ENCODE data around the gene TMEM256.
"Not testable (repeated sequence)": the region's sequence is repeated elsewhere in the genome, so short reads cannot be mapped to it uniquely, and the experiment has no call there.

Gene TMEM256

DNA sequence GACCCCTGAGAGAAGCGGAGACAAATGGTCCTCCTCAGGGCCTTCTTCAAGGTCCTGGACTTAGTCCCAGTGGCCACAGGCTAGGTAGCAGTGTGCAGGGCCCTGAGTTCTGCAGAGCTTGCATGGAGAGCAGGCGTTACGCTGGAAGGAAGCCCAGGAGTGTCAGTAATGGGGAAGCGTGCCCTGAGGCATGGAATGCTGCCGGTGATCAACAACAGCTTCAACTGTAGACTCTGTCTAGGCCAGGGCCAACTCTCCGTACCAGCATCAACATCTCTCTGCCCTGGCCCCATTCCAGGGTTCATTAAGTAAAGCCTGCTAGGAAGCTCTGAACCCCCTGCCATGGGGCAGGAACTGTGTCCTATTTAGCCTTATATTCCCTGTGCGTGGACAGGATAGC is 23.6 kb downstream of the TMEM256 start:
- in situ Hi-C loops (cut with MboI; ENCODE audit: low sequenced_read_pairs, unreplicated experiment) = no loop called here
- DNase-seq (ENCODE audit: low spot score) = no peak
- TF ChIP-seq, protein P1, sequence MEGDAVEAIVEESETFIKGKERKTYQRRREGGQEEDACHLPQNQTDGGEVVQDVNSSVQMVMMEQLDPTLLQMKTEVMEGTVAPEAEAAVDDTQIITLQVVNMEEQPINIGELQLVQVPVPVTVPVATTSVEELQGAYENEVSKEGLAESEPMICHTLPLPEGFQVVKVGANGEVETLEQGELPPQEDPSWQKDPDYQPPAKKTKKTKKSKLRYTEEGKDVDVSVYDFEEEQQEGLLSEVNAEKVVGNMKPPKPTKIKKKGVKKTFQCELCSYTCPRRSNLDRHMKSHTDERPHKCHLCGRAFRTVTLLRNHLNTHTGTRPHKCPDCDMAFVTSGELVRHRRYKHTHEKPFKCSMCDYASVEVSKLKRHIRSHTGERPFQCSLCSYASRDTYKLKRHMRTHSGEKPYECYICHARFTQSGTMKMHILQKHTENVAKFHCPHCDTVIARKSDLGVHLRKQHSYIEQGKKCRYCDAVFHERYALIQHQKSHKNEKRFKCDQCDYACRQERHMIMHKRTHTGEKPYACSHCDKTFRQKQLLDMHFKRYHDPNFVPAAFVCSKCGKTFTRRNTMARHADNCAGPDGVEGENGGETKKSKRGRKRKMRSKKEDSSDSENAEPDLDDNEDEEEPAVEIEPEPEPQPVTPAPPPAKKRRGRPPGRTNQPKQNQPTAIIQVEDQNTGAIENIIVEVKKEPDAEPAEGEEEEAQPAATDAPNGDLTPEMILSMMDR (IDR thresholded peaks at IDR 0.05; ENCODE audit: borderline replicate concordance, control extremely low read depth, extremely low read depth, insufficient read depth, missing control alignments) = no peak

DNA sequence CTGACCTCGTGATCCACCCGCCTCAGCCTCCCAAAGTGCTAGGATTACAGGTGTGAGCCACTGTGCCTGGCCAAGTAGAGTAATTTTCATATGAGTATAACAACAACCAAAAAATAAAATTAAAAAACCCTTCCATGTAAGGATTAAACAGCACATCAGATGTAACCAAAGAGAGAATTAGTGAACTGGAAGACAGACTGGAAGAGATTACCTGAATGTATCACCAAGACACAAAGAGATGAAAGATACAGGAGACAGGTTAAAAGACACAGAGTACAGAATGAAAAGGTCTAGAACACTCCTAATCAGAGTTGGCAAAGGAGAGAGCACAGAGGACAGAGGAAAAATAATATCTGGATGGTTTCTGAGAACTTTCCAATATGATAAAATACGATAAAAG is 24.8 kb downstream of the TMEM256 start:
- TF ChIP-seq, protein P1 (IDR thresholded peaks at IDR 0.05; ENCODE audit: borderline replicate concordance, control extremely low read depth, extremely low read depth, insufficient read depth, missing control alignments) = no peak
- no peak for DNase-seq (ENCODE audit: low spot score)
- in situ Hi-C loops (cut with MboI; ENCODE audit: low sequenced_read_pairs, unreplicated experiment) = no loop called here

DNA sequence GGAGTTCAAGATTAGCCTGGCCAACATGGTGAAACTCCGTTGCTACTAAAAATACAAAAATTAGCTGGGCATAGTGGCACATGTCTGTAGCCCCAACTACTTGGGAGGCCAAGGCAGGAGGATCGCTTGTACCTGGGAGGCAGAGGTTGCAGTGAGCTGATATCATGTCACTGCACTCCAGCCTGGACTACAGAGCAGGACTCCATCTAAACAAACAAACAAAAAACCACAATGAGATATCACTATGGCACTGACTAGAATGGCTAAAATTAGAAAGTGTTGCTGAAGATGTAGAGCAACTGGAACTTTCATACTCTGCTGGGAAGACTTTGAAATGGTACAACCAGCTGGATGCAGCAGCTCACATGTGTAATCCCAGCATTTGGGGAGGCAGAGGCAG is 29.5 kb downstream of the TMEM256 start:
- no peak for DNase-seq (ENCODE audit: low spot score)
- in situ Hi-C loops (cut with MboI; ENCODE audit: low sequenced_read_pairs, unreplicated experiment) = no loop called here
- TF ChIP-seq, protein P1 (IDR thresholded peaks at IDR 0.05; ENCODE audit: borderline replicate concordance, control extremely low read depth, extremely low read depth, insufficient read depth, missing control alignments) = no peak

DNA sequence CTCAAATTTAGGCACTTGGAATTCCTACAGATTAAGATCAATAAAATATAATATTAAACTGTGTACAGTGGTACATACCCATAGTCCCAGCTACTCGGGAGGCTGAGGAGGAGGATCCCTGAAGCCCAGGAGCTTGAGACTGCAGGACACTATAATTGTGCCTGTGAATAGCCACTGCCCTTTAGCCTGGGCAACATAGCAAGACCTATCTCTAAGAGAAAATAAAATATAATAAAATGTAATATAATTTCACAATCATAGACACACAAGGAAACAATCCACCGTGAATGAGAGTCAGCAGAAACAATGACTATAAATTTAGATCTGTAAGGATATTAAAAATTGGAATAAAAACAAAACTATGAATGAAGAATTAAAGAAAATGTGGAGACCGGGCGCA is 33.0 kb downstream of the TMEM256 start:
- TF ChIP-seq, protein P1 (IDR thresholded peaks at IDR 0.05; ENCODE audit: borderline replicate concordance, control extremely low read depth, extremely low read depth, insufficient read depth, missing control alignments) = no peak
- no peak for DNase-seq (ENCODE audit: low spot score)
- in situ Hi-C loops (cut with MboI; ENCODE audit: low sequenced_read_pairs, unreplicated experiment) = no loop called here

DNA sequence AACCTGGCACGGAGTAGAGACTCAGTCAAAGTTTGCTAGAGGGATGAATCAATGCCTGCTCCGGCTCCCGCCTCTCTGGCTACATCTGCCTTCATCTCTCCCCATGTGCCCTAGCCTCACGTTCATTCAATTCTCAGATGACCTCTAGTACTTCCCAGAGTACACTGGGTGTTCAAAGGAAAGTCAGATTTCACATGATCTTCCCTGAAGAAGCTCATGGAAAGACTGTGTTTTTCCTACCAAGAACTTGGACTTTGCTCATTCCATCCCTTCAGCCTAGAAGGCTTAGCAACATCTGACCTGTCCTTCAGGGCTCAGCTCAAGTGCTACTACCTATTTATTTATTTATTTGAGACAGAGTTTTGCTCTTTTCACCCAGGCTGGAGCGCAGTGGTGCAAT is 34.1 kb downstream of the TMEM256 start:
- no peak for DNase-seq (ENCODE audit: low spot score)
- TF ChIP-seq, protein P1 (IDR thresholded peaks at IDR 0.05; ENCODE audit: borderline replicate concordance, control extremely low read depth, extremely low read depth, insufficient read depth, missing control alignments) = no peak
- in situ Hi-C loops (cut with MboI; ENCODE audit: low sequenced_read_pairs, unreplicated experiment) = no loop called here

DNA sequence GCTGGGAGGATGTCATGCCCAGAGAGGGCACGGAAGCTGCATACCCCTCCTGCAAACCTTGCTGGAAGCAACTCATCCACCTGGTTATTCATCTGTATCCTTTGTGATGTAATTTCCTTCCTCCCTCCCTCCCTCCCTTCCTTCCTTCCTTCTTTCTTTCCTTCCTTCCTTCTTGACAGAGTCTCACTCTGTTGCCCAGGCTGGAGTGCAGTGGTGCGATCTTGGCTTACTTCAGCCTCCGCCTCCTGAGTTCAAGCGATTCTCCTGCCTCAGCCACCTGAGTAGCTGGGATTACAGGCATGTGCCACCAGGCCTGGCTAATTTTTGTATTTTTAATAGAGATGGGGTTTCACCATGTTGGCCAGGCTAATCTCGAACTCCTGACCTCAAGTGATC is 35.3 kb downstream of the TMEM256 start:
- in situ Hi-C loops (cut with MboI; ENCODE audit: low sequenced_read_pairs, unreplicated experiment); DNase-seq (ENCODE audit: low spot score): not testable (repeated sequence)

DNA sequence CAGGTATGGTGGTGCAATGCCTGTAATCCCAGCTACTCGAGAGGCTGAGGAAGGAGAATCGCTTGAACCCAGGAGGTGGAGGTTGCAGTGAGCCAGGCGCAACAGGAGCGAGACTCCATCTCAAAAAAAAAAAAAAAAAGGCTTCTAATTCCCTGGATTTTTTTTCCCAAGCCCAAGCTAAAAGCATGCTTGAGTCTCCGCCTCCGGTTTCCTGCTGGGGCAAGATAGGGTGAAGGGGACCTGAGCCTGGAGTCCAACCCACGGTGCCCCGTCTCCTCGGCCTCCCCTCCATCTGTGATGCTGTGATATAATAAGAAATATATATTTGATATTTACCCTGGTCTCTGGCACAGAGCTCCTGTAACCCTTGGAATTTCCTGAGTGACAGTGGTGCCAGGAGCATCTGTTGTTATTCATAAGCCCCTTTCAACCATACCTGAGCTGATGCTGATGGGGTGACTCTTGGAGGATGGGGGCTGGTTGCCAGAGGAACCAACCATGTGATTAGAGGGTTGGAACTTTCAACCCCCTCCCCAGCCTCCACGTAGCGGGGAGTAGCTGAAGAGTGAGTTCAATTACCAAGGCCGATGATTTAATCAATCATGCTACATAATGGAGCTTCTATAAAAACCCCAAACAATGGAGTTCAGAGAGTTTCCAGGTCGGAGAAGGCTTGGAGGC is 35.8 kb downstream of the TMEM256 start:
- DNase-seq (ENCODE audit: low spot score) = no peak
- TF ChIP-seq, protein P1 (IDR thresholded peaks at IDR 0.05; ENCODE audit: borderline replicate concordance, control extremely low read depth, extremely low read depth, insufficient read depth, missing control alignments) = no peak
- in situ Hi-C loops (cut with MboI; ENCODE audit: low sequenced_read_pairs, unreplicated experiment) = no loop called here

Data from GM13976 (cell line).